Neural progenitor cell (in vitro differentiated cells): ENCODE data around the gene GNB3.

ENCODE experiments used
- EZH2 ChIP-seq: fragments of 200-600 bp; sonication (generic); IDR thresholded peaks from 2 replicates; pipeline ENCODE4 v1.6.1; 2017; ENCODE audit warnings: antibody characterized with exemption, mild to moderate bottlenecking, moderate library complexity
- EZH2phosphoT487 ChIP-seq: fragments of 200-600 bp; sonication (generic); IDR thresholded peaks from 2 replicates; pipeline ENCODE4 v1.6.1; 2017; ENCODE audit warnings: antibody characterized with exemption
- TF ChIP-seq, protein P1 (sequence below): fragments of 200-600 bp; sonication (generic); IDR thresholded peaks from 2 replicates; pipeline ENCODE4 v1.5.1; 2017; ENCODE audit warnings: antibody characterized with exemption, mild to moderate bottlenecking

DNA sequence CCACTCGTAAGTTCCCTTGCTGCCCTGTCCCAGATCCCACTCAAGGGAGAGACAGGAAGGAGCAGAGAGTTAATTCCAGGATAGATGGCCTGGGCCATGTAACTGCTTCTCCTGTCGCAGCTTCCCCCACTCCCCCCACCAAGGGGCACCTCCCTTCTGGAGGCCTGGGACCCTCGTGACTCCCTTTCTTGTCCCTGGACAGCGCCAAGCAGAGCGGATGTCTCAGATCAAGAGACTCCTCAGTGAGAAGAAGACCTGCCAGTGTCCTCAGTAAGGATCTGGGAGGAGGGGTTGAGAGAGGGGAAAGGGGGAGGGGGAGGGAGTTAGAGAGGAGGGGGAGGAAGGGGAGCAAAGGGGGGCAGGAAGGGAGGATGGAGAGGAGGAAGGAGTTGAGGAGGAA lies 22.1 kb upstream of the GNB3 start:
- TF ChIP-seq, protein P1, sequence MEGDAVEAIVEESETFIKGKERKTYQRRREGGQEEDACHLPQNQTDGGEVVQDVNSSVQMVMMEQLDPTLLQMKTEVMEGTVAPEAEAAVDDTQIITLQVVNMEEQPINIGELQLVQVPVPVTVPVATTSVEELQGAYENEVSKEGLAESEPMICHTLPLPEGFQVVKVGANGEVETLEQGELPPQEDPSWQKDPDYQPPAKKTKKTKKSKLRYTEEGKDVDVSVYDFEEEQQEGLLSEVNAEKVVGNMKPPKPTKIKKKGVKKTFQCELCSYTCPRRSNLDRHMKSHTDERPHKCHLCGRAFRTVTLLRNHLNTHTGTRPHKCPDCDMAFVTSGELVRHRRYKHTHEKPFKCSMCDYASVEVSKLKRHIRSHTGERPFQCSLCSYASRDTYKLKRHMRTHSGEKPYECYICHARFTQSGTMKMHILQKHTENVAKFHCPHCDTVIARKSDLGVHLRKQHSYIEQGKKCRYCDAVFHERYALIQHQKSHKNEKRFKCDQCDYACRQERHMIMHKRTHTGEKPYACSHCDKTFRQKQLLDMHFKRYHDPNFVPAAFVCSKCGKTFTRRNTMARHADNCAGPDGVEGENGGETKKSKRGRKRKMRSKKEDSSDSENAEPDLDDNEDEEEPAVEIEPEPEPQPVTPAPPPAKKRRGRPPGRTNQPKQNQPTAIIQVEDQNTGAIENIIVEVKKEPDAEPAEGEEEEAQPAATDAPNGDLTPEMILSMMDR, result no peak
- TF ChIP-seq EZH2, result no peak
- no peak for TF ChIP-seq EZH2phosphoT487
